ENCODE data around the gene ZKSCAN1. TPM values are rescaled to one million over a fixed set of nuclear protein-coding genes. Genes with fewer than 3 reads are reported as not detected.
A peak's percentile ranks its signal among the peaks of the same experiment; 100 is the strongest.

ZKSCAN1 gene
- total and polyA plus RNA-seq, 11 donors, result 8.5 to 65.5 (median 37.1) TPM

DNA sequence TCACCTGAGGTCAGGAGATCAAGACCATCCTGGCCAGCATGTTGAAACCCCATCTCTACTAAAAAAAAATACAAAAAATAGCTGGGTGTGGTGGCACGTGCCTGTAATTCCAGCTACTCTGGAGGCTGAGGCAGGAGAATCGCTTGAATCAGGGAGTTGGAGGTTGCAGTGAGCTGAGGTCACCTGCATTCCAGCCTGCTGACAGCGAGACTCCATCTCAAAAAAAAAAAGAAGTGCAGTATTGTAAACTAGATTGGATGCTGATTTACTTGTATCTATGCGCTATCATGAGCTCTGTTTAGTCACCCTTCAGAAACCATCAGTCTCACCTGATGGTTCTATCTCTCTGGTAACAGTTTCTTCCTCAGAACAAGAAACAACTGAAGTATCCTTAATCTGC lies 48.0 kb downstream of the ZKSCAN1 start:
- intact Hi-C loops (cut with DNase I), result no loop called here
- H3K4me1 ChIP-seq, result peaks cover 0 to 17% (median 9%) of the 10 kb centered on the region in 12 donors
- peaks cover 0 to 75% (median 62%) of the 10 kb centered on the region in 9 donors for H3K36me3 ChIP-seq
- 88 to 96% (median 92%) methylated on average over 4 of the region's 4 CpGs for WGBS, 4 donors
- DNase-seq (no peak), ATAC-seq (no peak)
- TF ChIP-seq POLR2A (IDR thresholded peaks at IDR 0.05), result no peak
- TF ChIP-seq, protein P1, sequence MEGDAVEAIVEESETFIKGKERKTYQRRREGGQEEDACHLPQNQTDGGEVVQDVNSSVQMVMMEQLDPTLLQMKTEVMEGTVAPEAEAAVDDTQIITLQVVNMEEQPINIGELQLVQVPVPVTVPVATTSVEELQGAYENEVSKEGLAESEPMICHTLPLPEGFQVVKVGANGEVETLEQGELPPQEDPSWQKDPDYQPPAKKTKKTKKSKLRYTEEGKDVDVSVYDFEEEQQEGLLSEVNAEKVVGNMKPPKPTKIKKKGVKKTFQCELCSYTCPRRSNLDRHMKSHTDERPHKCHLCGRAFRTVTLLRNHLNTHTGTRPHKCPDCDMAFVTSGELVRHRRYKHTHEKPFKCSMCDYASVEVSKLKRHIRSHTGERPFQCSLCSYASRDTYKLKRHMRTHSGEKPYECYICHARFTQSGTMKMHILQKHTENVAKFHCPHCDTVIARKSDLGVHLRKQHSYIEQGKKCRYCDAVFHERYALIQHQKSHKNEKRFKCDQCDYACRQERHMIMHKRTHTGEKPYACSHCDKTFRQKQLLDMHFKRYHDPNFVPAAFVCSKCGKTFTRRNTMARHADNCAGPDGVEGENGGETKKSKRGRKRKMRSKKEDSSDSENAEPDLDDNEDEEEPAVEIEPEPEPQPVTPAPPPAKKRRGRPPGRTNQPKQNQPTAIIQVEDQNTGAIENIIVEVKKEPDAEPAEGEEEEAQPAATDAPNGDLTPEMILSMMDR (IDR thresholded peaks at IDR 0.05), result no peak
- no peaks in the 10 kb centered on the region for H3K9me3 ChIP-seq
- H3K27ac ChIP-seq, result no peak overlapping the region
- no peaks in the 10 kb centered on the region for H3K27me3 ChIP-seq
- H3K4me3 ChIP-seq, result no peak overlapping the region

DNA sequence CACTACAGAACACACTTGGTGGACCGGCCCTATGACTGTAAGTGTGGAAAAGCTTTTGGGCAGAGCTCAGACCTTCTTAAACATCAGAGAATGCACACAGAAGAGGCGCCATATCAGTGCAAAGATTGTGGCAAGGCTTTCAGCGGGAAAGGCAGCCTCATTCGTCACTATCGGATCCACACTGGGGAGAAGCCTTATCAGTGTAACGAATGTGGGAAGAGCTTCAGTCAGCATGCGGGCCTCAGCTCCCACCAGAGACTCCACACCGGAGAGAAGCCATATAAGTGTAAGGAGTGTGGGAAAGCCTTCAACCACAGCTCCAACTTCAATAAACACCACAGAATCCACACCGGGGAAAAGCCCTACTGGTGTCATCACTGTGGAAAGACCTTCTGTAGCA lies 48.8 kb downstream of the ZKSCAN1 start:
- intact Hi-C loops (cut with DNase I), result loop anchor here in 1 of 10 donors (1.0 kb wide), 1 partner anchor 10 kb away; no protein-coding TSS in a partner anchor
- no peaks in the 10 kb centered on the region for H3K27me3 ChIP-seq
- H3K36me3 ChIP-seq, result peaks cover 0 to 74% (median 56%) of the 10 kb centered on the region in 9 donors
- WGBS, 4 donors, result 81 to 86% (median 83%) methylated on average over 9 of the region's 9 CpGs
- peak overlapping the region in 1 of 12 donors; percentile 75 for H3K27ac ChIP-seq
- H3K9me3 ChIP-seq, result peaks cover 0 to 7% (median 0%) of the 10 kb centered on the region in 12 donors
- H3K4me1 ChIP-seq, result peaks cover 0 to 17% (median 9%) of the 10 kb centered on the region in 12 donors
- no peak for ATAC-seq
- H3K4me3 ChIP-seq, result no peak overlapping the region
- DNase-seq, result no peak
- TF ChIP-seq, protein P1 (IDR thresholded peaks at IDR 0.05), result no peak
- no peak for TF ChIP-seq POLR2A (IDR thresholded peaks at IDR 0.05)

DNA sequence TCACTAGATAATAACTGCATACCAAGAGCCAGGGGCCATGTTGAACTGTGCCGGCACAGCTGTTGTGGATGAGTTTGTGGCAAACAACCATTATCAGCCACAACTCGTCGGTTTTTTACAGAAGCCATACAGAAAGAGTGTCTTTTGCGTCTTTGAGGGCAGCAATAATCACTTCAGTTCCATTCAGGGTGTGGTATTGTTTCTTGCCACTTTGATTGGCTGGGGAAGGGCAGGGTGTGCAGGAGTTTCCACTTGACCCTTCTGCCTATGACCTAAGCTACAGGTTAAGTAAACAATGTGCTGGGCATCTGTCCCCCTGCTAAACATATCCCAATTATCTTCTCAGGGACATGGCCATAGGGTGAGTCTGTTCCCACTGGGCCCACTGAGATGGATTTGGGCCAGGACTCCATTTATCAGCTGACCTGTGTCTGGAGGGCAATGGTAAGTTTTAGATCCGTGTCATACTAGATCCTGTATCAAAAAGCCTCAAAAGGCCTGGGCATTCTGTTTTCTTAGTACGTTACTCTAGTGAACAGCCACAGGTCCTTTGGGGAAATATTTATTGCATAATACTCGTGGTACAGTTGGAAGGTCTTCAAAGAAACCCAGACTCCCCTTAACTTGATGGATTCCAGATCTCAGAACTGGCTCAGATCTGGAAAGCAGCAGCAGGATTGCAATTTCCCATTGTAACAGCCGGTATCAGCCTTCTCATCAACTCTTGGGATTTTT lies 50.2 kb downstream of the ZKSCAN1 start:
- peaks cover 0 to 17% (median 9%) of the 10 kb centered on the region in 12 donors for H3K4me1 ChIP-seq
- TF ChIP-seq, protein P1 (IDR thresholded peaks at IDR 0.05), result no peak
- TF ChIP-seq POLR2A (IDR thresholded peaks at IDR 0.05), result no peak
- WGBS, 4 donors, result 36 to 43% (median 38%) methylated on average over 8 of the region's 8 CpGs
- peak; percentile 71 to 85 (median 80) for ATAC-seq
- intact Hi-C loops (cut with DNase I), result no loop called here
- no peaks in the 10 kb centered on the region for H3K27me3 ChIP-seq
- H3K27ac ChIP-seq, result peak overlapping the region; percentile 1 to 76 (median 42)
- H3K36me3 ChIP-seq, result peaks cover 4 to 76% (median 52%) of the 10 kb centered on the region in 9 donors
- no peak for DNase-seq
- no peak overlapping the region for H3K4me3 ChIP-seq
- peaks cover 0 to 21% (median 4%) of the 10 kb centered on the region in 12 donors for H3K9me3 ChIP-seq

DNA sequence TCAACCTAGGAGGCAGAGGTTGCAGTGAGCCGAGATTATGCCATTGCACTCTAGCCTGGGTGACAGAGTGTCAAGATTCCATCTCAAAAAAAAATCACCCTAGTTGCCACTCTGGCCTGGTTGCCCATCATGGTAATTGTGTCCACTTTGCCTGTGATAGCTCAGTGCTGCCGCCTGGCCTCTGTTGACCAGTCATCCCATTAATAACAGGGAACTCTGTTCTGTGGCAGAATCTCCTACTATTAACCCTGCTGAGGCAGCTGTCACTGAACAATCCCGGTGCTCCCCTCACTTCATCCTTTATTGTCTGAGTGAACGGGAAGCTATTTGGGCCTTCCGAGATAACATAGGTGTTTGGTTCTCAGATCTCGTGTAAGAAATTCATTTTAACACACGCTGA lies 51.6 kb downstream of the ZKSCAN1 start:
- ATAC-seq (no peak), DNase-seq (no peak)
- Histone ChIP-seq H3K9me3 (peaks cover 0 to 35% (median 18%) of the 10 kb centered on the region in 12 donors), H3K4me3 (no peak overlapping the region), H3K4me1 (peaks cover 0 to 17% (median 9%) of the 10 kb centered on the region in 12 donors), H3K27me3 (no peaks in the 10 kb centered on the region), H3K36me3 (peaks cover 16 to 76% (median 52%) of the 10 kb centered on the region in 9 donors), H3K27ac (no peak overlapping the region)
- intact Hi-C loops (cut with DNase I), result no loop called here
- TF ChIP-seq, protein P1 (IDR thresholded peaks at IDR 0.05), result no peak
- no peak for TF ChIP-seq POLR2A (IDR thresholded peaks at IDR 0.05)
- 75 to 86% (median 82%) methylated on average over 7 of the region's 7 CpGs for WGBS, 4 donors

Measured in heart left ventricle (tissue), 16 donors.